GM12878 (cell line): Measurements from ENCODE around the gene DAGLA. TPM values are rescaled to one million over a fixed set of nuclear protein-coding genes. Genes with fewer than 3 reads are reported as not detected.

ENCODE experiments used
- ATAC-seq: fragments of 200-7000 bp; cut with Tn5 transposase; 3 replicates; pipeline ENCODE4 v1.9.1; 2020; ENCODE audit warnings: mild to moderate bottlenecking, moderate library complexity
- BruUV-seq: library from RNA; stranded (reverse); fragments of 400-500 nt; replicated peaks from 2 replicates; lab custom pipeline; 2021; lab: Mats Ljungman, UMichigan
- CTCF ChIA-PET: fragments of 300-600 bp; sonication (Branson Sonifier 250); formaldehyde crosslinking; extraction: SDS; loops from one replicate; lab custom pipeline; 2021; ENCODE audit warnings: inconsistent platforms; lab: Yijun Ruan, JAX
- POLR2A ChIA-PET: fragments of 350-600 bp; formaldehyde crosslinking; extraction: SDS; loops from one replicate; lab custom pipeline; 2021; ENCODE audit warnings: inconsistent platforms; lab: Charles Lee
- RAD21 ChIA-PET: fragments of 300-600 bp; sonication (Branson Sonifier 250); formaldehyde crosslinking; loops from one replicate; lab custom pipeline; 2023; ENCODE audit warnings: antibody characterized with exemption; ENCODE audit not compliant: unreplicated experiment; lab: Charles Lee
- SMC1A ChIA-PET: fragments of 300-600 bp; sonication (Branson Sonifier 250); formaldehyde crosslinking; loops from one replicate; lab custom pipeline; 2023; ENCODE audit not compliant: unreplicated experiment, uncharacterized antibody; lab: Charles Lee
- DNase-seq: peaks from one replicate; pipeline ENCODE4 v3.0.0-alpha.2; 2011; ENCODE audit warnings: low read depth, low spot score
- FAIRE-seq: peaks from 3 replicates; lab custom pipeline; 2011; peaks lifted over from hg19 to GRCh38; lab: Jason Lieb, UNC
- H2AFZ ChIP-seq: 2 replicates; pipeline ENCODE4 v1.6.0; 2011; ENCODE audit warnings: low read depth, low read length, control low read depth; ENCODE audit not compliant: control insufficient read depth
- H3K27ac ChIP-seq: 2 replicates; pipeline ENCODE4 v1.5.1; 2011; ENCODE audit warnings: control low read depth; ENCODE audit not compliant: control insufficient read depth, insufficient read depth
- H3K27me3 ChIP-seq, 2 experiments: replicated peaks in 1 of 2; 2 replicates each; pipeline versions ENCODE4 v1.6.0 to v1.6.1; 2011; ENCODE audit warnings: low read length in 1 of 2; ENCODE audit not compliant: control insufficient read depth in 2 of 2, insufficient read depth in 2 of 2
- H3K36me3 ChIP-seq, 2 experiments: 2 replicates each; pipeline ENCODE4 v1.5.1; 2011; ENCODE audit warnings: low read length in 1 of 2; ENCODE audit not compliant: control insufficient read depth in 2 of 2, insufficient read depth in 2 of 2
- H3K4me1 ChIP-seq: 2 replicates; pipeline ENCODE4 v1.6.1; 2011; ENCODE audit warnings: mild to moderate bottlenecking, low read length, moderate library complexity, mixed read lengths; ENCODE audit not compliant: control insufficient read depth, insufficient read depth
- H3K4me2 ChIP-seq: 2 replicates; pipeline ENCODE4 v1.6.0; 2011; ENCODE audit warnings: control low read depth; ENCODE audit not compliant: control insufficient read depth, insufficient read depth
- H3K4me3 ChIP-seq: fragments of 200-600 bp; sonication (generic); 2 replicates; pipeline ENCODE4 v1.5.1; 2016
- H3K79me2 ChIP-seq: 2 replicates; pipeline ENCODE4 v1.6.0; 2011; ENCODE audit warnings: low read length; ENCODE audit not compliant: control insufficient read depth, insufficient read depth
- H3K9ac ChIP-seq: 2 replicates; pipeline ENCODE4 v1.8.0; 2011; ENCODE audit warnings: low read length, control low read depth, mixed read lengths; ENCODE audit not compliant: control insufficient read depth, insufficient read depth
- H3K9me3 ChIP-seq: replicated peaks from 3 replicates; pipeline ENCODE4 v1.5.1; 2011; ENCODE audit warnings: mild to moderate bottlenecking, low read length; ENCODE audit not compliant: control insufficient read depth, insufficient read depth
- H4K20me1 ChIP-seq: 2 replicates; pipeline ENCODE4 v1.6.0; 2011; ENCODE audit not compliant: control insufficient read depth, insufficient read depth
- ASH2L ChIP-seq: fragments of 300-600, 200-600 bp; sonication (generic); IDR thresholded peaks from 2 replicates; pipeline ENCODE4 v1.6.1; 2017; ENCODE audit warnings: low read depth, mild to moderate bottlenecking, borderline replicate concordance
- ATF3 ChIP-seq: IDR thresholded peaks from 2 replicates; pipeline ENCODE4 v1.6.1; 2011; ENCODE audit warnings: low read depth, mild to moderate bottlenecking, low read length, moderate library complexity, borderline replicate concordance; ENCODE audit errors: extremely low read depth
- FOS ChIP-seq: IDR thresholded peaks from 3 replicates; pipeline ENCODE4 v1.6.1; 2011; ENCODE audit warnings: borderline replicate concordance; ENCODE audit not compliant: insufficient read length; ENCODE audit errors: extremely low read depth
- JUND ChIP-seq: IDR thresholded peaks from 2 replicates; pipeline ENCODE4 v1.6.1; 2012; ENCODE audit warnings: low read depth, mild to moderate bottlenecking, low read length, improper control_type of control experiment, moderate library complexity
- MYC ChIP-seq: IDR thresholded peaks from 2 replicates; pipeline ENCODE4 v1.6.1; 2011; ENCODE audit warnings: mild to moderate bottlenecking, low read length, moderate library complexity, inconsistent platforms; ENCODE audit not compliant: insufficient read depth, insufficient replicate concordance, insufficient read length, severe bottlenecking
- NFXL1 ChIP-seq: fragments of 450-650 bp; IDR thresholded peaks from 2 replicates; pipeline ENCODE4 v1.6.1; 2017; ENCODE audit warnings: antibody characterized with exemption, mild to moderate bottlenecking, borderline replicate concordance
- NFYB ChIP-seq: IDR thresholded peaks from 2 replicates; pipeline ENCODE4 v1.6.1; 2011; ENCODE audit warnings: low read depth, mild to moderate bottlenecking, low read length, improper control_type of control experiment, moderate library complexity; ENCODE audit not compliant: insufficient read depth
- NR2C2 ChIP-seq: IDR thresholded peaks from 2 replicates; pipeline ENCODE4 v1.6.1; 2011; ENCODE audit warnings: borderline replicate concordance, low read depth; ENCODE audit not compliant: control insufficient read depth, insufficient read length
- RAD21 ChIP-seq: IDR thresholded peaks from 2 replicates; pipeline ENCODE4 v1.6.1; 2011; ENCODE audit warnings: mild to moderate bottlenecking, low read depth, low read length, moderate library complexity; ENCODE audit not compliant: insufficient read depth
- RB1 ChIP-seq: fragments of 450-650 bp; formaldehyde crosslinking; IDR thresholded peaks from 2 replicates; pipeline ENCODE4 v1.6.1; 2017; ENCODE audit warnings: mild to moderate bottlenecking, borderline replicate concordance
- SMAD1 ChIP-seq: fragments of 450-650 bp; IDR thresholded peaks from 2 replicates; pipeline ENCODE4 v1.6.1; 2018; ENCODE audit warnings: mild to moderate bottlenecking, low read depth; ENCODE audit not compliant: partially characterized antibody
- WGBS: methylation state at CpG from one replicate; pipeline ENCODE4 v1.1.6; 2016; ENCODE audit warnings: low lambda C conversion rate; ENCODE audit not compliant: insufficient replicate concordance, insufficient coverage; ENCODE audit errors: missing lambda C conversion rate; 5-methylcytosine and 5-hydroxymethylcytosine counted together
- in situ Hi-C: fragments of 300-500 bp; cut with MboI; formaldehyde crosslinking; loops from 9 replicates; pipeline ENCODE4 v1.14.3; 2018; ENCODE audit warnings: mixed read lengths
- intact Hi-C: fragments of 100-400 bp; cut with micrococcal nuclease; formaldehyde crosslinking; loops from one replicate; pipeline ENCODE4 v1.14.2; 2022; ENCODE audit not compliant: unreplicated experiment
- polyA plus RNA-seq, 11 experiments: library from polyadenylated mRNA; depleted of rRNA in 4 of 11; unstranded in 6 of 11; stranded (reverse) in 5 of 11; fragments of >200 nt; fragmentation: Nextera tagmentation in 4 of 11; fragmentation: Illumina TruSeq in 1 of 11; extraction: Ambion mirVana in 4 of 11; extraction: Trizol in 1 of 11; gene quantifications; 1 replicate in 1 of 11; 2 replicates in 10 of 11; pipeline versions ENCODE4 v1.2.1 to v1.2.3, GENCODE V29; 2011 to 2016; ENCODE audit warnings: inconsistent platforms in 2 of 11, missing spikeins in 2 of 11, low read depth in 1 of 11
- total RNA-seq, 4 experiments: library from RNA; depleted of rRNA in 3 of 4; stranded (reverse); fragments of >200 nt in 3 of 4; fragmentation: Illumina TruSeq in 1 of 4; extraction: Trizol in 1 of 4; gene quantifications; 2 replicates each; pipeline versions ENCODE4 v1.2.1 to v1.2.3, GENCODE V29; 2013 to 2021

The DAGLA gene
- total and polyA plus RNA-seq, 10 of the 15 experiments (the other 5 are each of a cell fraction or from before 2014, with no cell fraction given): 0.05 TPM; not detected in 9

GRCh38 chr11:61707574-61707973 lies 27.4 kb downstream of the DAGLA start:
- Histone ChIP-seq H3K36me3 (no peaks in the 10 kb centered on the region), H3K9me3 (no peaks in the 10 kb centered on the region), H4K20me1 (no peaks in the 10 kb centered on the region), H2AFZ (no peak overlapping the region), H3K9ac (no peak overlapping the region), H3K4me1 (no peaks in the 10 kb centered on the region), H3K4me3 (no peak overlapping the region), H3K4me2 (no peak overlapping the region), H3K27me3 (peaks cover 2% of the 10 kb centered on the region in 2 experiments; a peak in 2 of 4 replicates), H3K79me2 (no peaks in the 10 kb centered on the region), H3K27ac (no peak overlapping the region)
- ATAC-seq: no peak
- TF ChIP-seq ASH2L (no peak), FOS (no peak), NFXL1 (no peak), JUND (no peak), RAD21 (no peak), NR2C2 (no peak), SMAD1 (no peak), ATF3 (no peak), MYC (no peak), NFYB (no peak), RB1 (no peak)
- 30% methylated on average over 9 of the region's 9 CpGs for WGBS
- SMC1A ChIA-PET: no interaction called here
- no TSS peak for BruUV-seq
- FAIRE-seq: no peak
- POLR2A ChIA-PET: no interaction called here
- in situ Hi-C loops: no loop called here
- no peak for DNase-seq
- RAD21 ChIA-PET: no interaction called here
- intact Hi-C loops: no loop called here
- CTCF ChIA-PET: no interaction called here
